Ovary (tissue), 9 donors: ENCODE data around the gene KRT17. TPM values are rescaled to one million over a fixed set of nuclear protein-coding genes. Genes with fewer than 3 reads are reported as not detected.
"Not testable (repeated sequence)": the region's sequence is repeated elsewhere in the genome, so short reads cannot be mapped to it uniquely, and the experiment has no call there.

ENCODE experiments used
- DNase-seq, 5 donors: peaks; one replicate each; pipeline ENCODE4 v3.0.0-alpha.2; 2019 to 2020
- H3K27ac ChIP-seq, 2 donors: fragments of 200-600 bp; one replicate each; pipeline versions ENCODE4 v1.5.1 to v1.8.0; 2019 to 2022
- H3K27me3 ChIP-seq: fragments of 200-600 bp; one replicate; pipeline ENCODE4 v1.8.0; 2022
- H3K36me3 ChIP-seq: fragments of 200-600 bp; sonication (generic); one replicate; pipeline ENCODE4 v1.5.1; 2019
- H3K4me1 ChIP-seq: one replicate; pipeline ENCODE4 v1.8.1; 2013; ENCODE audit warnings: mild to moderate bottlenecking, moderate library complexity; ENCODE audit not compliant: insufficient read depth
- H3K4me3 ChIP-seq: fragments of 200-600 bp; sonication (generic); one replicate; pipeline ENCODE4 v1.5.1; 2017
- H3K9me3 ChIP-seq, 2 donors: fragments of 200-600 bp in 1 of 2; sonication (generic) in 1 of 2; one replicate each; pipeline versions ENCODE4 v1.5.1 to v1.8.1; 2013 to 2019; ENCODE audit warnings: mild to moderate bottlenecking in 1 of 2, moderate library complexity in 1 of 2
- EP300 ChIP-seq: sonication (generic); formaldehyde crosslinking; IDR thresholded peaks from one replicate; pipeline ENCODE4 v1.6.1; 2017; ENCODE audit warnings: antibody characterized with exemption
- POLR2A ChIP-seq: fragments of 450-650 bp; IDR thresholded peaks from one replicate; pipeline ENCODE4 v1.6.1; 2017; ENCODE audit warnings: antibody characterized with exemption, mild to moderate bottlenecking, moderate library complexity
- WGBS, 3 donors: extraction: QIAGEN DNeasy Blood & Tissue Kit in 1 of 3; methylation state at CpG; one replicate each; pipeline versions ENCODE4 v1.1.5 to v1.1.7; 2013 to 2017; 5-methylcytosine and 5-hydroxymethylcytosine counted together
- intact Hi-C, 4 donors: fragments of 100-400 bp; cut with DNase I; formaldehyde crosslinking; loops; one replicate each; pipeline versions ENCODE4 v1.11.0 to v1.15.1; 2022 to 2023
- polyA plus RNA-seq, 2 donors: library from polyadenylated mRNA; stranded (reverse); fragments of 200-250 nt in 1 of 2; fragments of 350-450 nt in 1 of 2; fragmentation: Illumina TruSeq in 1 of 2; extraction: RNeasy Lipid Tissue Mini Kit (QIAGEN cat#74804) in 1 of 2; gene quantifications; one replicate each; pipeline ENCODE4 v1.2.3, GENCODE V29; 2013 to 2014
- total RNA-seq, 7 donors: library from RNA; depleted of rRNA in 2 of 7; stranded (reverse); fragments of >200 nt in 2 of 7; fragmentation: NEBNext Ultra II Directional in 3 of 7; extraction: Animal tissue kit (Norgen Biotek cat#: 25700) in 3 of 7; gene quantifications; one replicate each; pipeline versions ENCODE4 v1.1.0 to v1.2.4, GENCODE V29; 2016 to 2023
- TF ChIP-seq, protein P1 (sequence below), 3 donors: fragments of 450-650 bp in 2 of 3; fragments of 200-600 bp in 1 of 3; IDR thresholded peaks; one replicate each; pipeline versions ENCODE4 v1.5.1 to v1.8.0; 2016 to 2022; ENCODE audit warnings: antibody characterized with exemption in 3 of 3, mild to moderate bottlenecking in 1 of 3
- donor health status: DM: no; HTN: no; CAD: no; lungs with moderate emphysema.
- donor health status: DM: no; HTN: no; CAD: no.
- donor health status: Bipolar disorder and iron deficiency.
- donor health status: DM: yes; HTN: yes; CAD: no.
- donor health status: DM: no; HTN: no; CAD: no.
- donor health status: DM: yes; HTN: yes; CAD: no.

The KRT17 gene
- total and polyA plus RNA-seq, 9 donors, result 0.29 to 17.8 (median 1.7) TPM; not detected in 3

- Histone ChIP-seq H3K27ac (no peak overlapping the region), H3K9me3 (no peaks in the 10 kb centered on the region), H3K4me1 (no peaks in the 10 kb centered on the region), H3K4me3 (no peak overlapping the region), H3K27me3 (no peaks in the 10 kb centered on the region), H3K36me3 (no peaks in the 10 kb centered on the region)
- TF ChIP-seq, protein P1, sequence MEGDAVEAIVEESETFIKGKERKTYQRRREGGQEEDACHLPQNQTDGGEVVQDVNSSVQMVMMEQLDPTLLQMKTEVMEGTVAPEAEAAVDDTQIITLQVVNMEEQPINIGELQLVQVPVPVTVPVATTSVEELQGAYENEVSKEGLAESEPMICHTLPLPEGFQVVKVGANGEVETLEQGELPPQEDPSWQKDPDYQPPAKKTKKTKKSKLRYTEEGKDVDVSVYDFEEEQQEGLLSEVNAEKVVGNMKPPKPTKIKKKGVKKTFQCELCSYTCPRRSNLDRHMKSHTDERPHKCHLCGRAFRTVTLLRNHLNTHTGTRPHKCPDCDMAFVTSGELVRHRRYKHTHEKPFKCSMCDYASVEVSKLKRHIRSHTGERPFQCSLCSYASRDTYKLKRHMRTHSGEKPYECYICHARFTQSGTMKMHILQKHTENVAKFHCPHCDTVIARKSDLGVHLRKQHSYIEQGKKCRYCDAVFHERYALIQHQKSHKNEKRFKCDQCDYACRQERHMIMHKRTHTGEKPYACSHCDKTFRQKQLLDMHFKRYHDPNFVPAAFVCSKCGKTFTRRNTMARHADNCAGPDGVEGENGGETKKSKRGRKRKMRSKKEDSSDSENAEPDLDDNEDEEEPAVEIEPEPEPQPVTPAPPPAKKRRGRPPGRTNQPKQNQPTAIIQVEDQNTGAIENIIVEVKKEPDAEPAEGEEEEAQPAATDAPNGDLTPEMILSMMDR (IDR thresholded peaks at IDR 0.05), result no peak
- no peak for TF ChIP-seq POLR2A
- no peak for TF ChIP-seq EP300
- 91 to 94% (median 92%) methylated on average over 23 of the region's 23 CpGs for WGBS, 3 donors
- intact Hi-C loops, result no loop called here
- peak in 1 of 5 donors; percentile 8 for DNase-seq
Measured at GRCh38 chr17:41627316-41628072, 3.1 kb upstream of the KRT17 start.

DNA sequence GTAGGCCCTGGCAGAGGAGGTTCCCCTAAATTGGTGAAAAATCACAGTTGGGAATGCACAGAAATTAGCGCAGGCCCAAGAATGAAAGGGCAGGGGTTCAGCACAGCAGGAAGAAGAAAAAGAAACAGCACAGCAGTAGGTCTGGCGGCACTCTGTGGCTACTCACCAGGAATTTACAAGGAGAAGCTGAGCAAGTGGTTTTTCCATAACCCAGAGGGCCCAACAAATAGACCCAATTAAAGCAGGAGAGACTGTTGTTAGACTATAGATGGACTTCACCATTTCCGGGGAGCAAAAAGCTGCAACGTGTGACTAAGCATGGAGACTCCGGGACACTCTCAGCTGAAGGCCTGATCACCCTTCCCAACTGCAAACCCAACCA lies 2.5 kb upstream of the KRT17 start:
- DNase-seq, result not testable (repeated sequence)
- 65 to 69% (median 66%) methylated on average over 5 of the region's 5 CpGs for WGBS, 3 donors

DNA sequence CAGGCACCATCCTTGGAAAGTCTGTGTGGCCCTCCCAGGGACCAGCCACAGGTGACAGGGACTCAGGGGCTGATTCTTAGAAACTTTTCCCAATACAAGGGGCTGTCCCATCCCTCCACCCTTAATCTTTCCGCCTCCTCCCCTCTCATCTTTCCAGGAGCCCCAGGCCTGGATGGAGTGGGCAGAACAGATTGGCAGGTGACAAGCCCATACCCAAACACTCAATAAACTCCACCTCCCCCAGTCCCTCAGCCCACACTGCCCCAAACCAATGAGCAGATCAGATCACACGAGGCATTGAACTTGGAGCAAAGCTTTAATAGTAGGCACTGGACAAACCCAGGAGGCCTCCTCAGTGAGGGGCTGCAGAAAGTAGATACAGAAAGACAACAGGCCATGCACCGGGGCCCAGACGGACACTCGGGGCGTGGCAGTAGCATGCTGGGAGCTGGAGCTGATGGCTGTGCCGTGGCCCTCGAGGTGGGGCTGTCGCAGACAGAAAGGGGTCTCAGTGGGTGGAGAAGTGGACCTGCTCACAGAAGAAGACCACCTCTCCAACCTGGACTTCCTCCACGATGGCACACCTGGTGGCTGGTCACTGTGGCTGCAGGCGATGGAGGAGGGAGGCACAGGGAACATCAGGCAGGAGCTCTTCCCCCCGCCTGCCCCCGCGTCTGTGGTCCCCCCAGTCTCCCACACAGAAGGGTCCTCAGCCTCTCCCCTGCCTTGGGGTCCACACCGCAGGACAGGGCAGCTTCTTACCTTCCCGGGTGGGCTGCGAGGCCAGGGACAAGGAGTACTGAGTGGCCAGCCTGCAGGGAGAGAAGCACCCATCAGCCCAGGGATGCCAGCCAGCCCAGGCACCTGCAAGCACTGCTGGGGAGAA lies 1.9 kb upstream of the KRT17 start:
- DNase-seq, result peak in 1 of 5 donors; percentile 13
- 88 to 95% (median 88%) methylated on average over 16 to 17 of the region's 17 CpGs for WGBS, 3 donors
- intact Hi-C loops, H3K27me3 ChIP-seq, H3K4me3 ChIP-seq, H3K36me3 ChIP-seq, H3K4me1 ChIP-seq, H3K9me3 ChIP-seq, H3K27ac ChIP-seq: not testable (repeated sequence)

More for the DNA sequence above, 2.5 kb upstream of the KRT17 start:
- intact Hi-C loops, H3K27ac ChIP-seq, H3K9me3 ChIP-seq, H3K36me3 ChIP-seq, H3K4me1 ChIP-seq, H3K27me3 ChIP-seq, H3K4me3 ChIP-seq: not testable (repeated sequence)

DNA sequence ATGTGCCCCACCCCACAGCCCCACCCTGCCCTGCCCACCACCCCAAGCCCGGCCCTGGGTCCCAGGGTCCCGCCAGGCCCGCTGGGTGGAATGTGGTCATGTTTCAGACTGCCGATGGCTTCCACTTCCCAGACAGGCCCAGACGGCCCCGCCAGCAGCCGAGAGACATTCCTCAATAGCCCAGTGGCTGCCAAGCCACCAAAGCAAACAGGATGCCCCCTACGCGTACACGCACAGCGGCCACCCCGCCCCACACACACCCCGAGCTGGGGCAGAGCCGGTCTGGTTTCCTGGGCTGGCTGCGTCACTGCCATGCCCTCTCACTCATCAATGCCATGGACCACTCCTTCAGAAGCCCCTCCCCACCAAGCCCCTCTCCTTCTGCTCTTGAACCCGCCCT lies 1.2 kb upstream of the KRT17 start:
- Histone ChIP-seq H3K4me1 (peaks cover 2% of the 10 kb centered on the region), H3K27ac (no peak overlapping the region), H3K9me3 (no peaks in the 10 kb centered on the region), H3K4me3 (no peak overlapping the region), H3K27me3 (no peaks in the 10 kb centered on the region), H3K36me3 (no peaks in the 10 kb centered on the region)
- TF ChIP-seq POLR2A (no peak), EP300 (no peak)
- TF ChIP-seq, protein P1 (IDR thresholded peaks at IDR 0.05), result no peak
- intact Hi-C loops, result no loop called here
- DNase-seq, result peak in 1 of 5 donors; percentile 34
- WGBS, 3 donors, result 82 to 87% (median 84%) methylated on average over 16 of the region's 16 CpGs

- 67 to 75% (median 75%) methylated on average over 10 of the region's 10 CpGs for WGBS, 3 donors
- H3K9me3 ChIP-seq, H3K36me3 ChIP-seq, intact Hi-C loops, H3K4me1 ChIP-seq, H3K27ac ChIP-seq, H3K4me3 ChIP-seq, H3K27me3 ChIP-seq: not testable (repeated sequence)
- DNase-seq, result peak in 1 of 5 donors; percentile 23
Measured at GRCh38 chr17:41623184-41623861, 1.1 kb downstream of the KRT17 start.

DNA sequence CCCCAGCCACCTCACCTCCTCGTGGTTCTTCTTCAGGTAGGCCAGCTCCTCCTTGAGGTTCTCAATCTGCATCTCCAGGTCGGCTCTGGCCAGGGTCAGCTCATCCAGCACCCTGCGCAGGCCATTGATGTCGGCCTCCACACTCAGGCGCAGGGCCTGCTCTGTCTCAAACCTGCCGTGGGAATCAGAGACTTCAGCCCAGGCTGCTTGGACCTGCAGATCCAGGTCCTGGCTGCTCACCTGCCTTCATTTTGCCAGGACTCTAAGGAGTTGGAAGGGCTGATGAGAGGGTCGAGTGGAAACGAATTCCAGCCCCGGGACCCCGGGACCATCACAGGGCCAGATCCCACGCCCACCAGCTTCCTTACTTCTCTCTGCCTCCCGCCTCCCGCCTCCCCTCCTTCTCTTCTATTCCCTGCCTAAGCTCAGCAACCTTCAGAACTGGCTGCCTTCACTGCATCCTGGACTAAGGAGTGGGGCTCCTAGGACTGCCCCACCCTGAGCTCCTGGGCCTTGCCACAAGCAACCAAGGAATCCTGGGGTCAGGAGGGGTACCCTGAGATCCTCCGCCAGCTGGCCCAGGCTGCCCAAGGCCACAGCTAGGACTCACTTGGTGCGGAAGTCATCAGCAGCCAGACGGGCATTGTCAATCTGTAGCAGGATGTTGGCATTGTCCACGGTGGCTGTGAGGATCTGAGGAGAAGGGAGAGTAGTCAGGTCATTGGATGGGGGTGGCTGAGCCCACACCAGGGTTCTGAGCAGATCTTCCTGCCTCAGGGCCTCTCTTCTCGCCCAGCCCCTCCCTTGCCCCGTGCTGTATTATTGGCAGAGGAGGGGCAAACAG lies 1.8 kb downstream of the KRT17 start:
- H3K9me3 ChIP-seq, H3K27ac ChIP-seq, H3K4me3 ChIP-seq, intact Hi-C loops, H3K4me1 ChIP-seq, H3K27me3 ChIP-seq, H3K36me3 ChIP-seq: not testable (repeated sequence)
- WGBS, 3 donors, result 75 to 83% (median 79%) methylated on average over 19 of the region's 19 CpGs
- DNase-seq, result peak in 1 of 5 donors; percentile 13
